B cell (primary cell): ENCODE data around the gene SP6. TPM values are rescaled to one million over a fixed set of nuclear protein-coding genes. Genes with fewer than 3 reads are reported as not detected.

ENCODE experiments used
- ATAC-seq: fragments of 200-7000 bp; cut with Tn5 transposase; one replicate; pipeline ENCODE4 v1.10.0; 2021; ENCODE audit warnings: low read depth, mild to moderate bottlenecking, moderate number of reproducible peaks, moderate library complexity
- CTCF ChIA-PET: fragments of 350-600 bp; sonication (Branson Sonifier 250); formaldehyde crosslinking; loops from one replicate; lab custom pipeline; 2021; ENCODE audit warnings: antibody characterized with exemption, inconsistent platforms; lab: Charles Lee
- POLR2A ChIA-PET: fragments of 350-600 bp; sonication (Branson Sonifier 250); formaldehyde crosslinking; loops from one replicate; lab custom pipeline; 2021; ENCODE audit warnings: antibody characterized with exemption; lab: Charles Lee
- DNase-seq: peaks from one replicate; pipeline ENCODE4 v3.0.0; 2013
- H2AFZ ChIP-seq: 2 replicates; pipeline ENCODE4 v1.6.1; 2012; ENCODE audit warnings: mild to moderate bottlenecking, low read depth, low read length; ENCODE audit not compliant: insufficient read depth, poor library complexity, severe bottlenecking
- H3K27ac ChIP-seq, 2 donors: 1 replicate in 1 of 2; 2 replicates in 1 of 2; pipeline ENCODE4 v1.5.1; 2012 to 2013; ENCODE audit warnings: low read length in 2 of 2, mild to moderate bottlenecking in 2 of 2, moderate library complexity in 1 of 2
- H3K27me3 ChIP-seq, 4 experiments: fragments of 200-600 bp in 1 of 4; sonication (generic) in 1 of 4; replicated peaks in 1 of 4; 1 replicate in 2 of 4; 2 replicates in 2 of 4; pipeline versions ENCODE4 v1.6.1 to v1.7.0; 2013 to 2016; ENCODE audit warnings: low read length in 3 of 4, mild to moderate bottlenecking in 2 of 4, mixed read lengths in 1 of 4, moderate library complexity in 1 of 4; ENCODE audit not compliant: insufficient read depth in 4 of 4, control insufficient read depth in 3 of 4; ENCODE audit errors: control extremely low read depth in 1 of 4
- H3K36me3 ChIP-seq, 2 experiments: replicated peaks in 1 of 2; 1 replicate in 1 of 2; 2 replicates in 1 of 2; pipeline versions ENCODE4 v1.6.1 to v1.7.1; 2013; ENCODE audit warnings: low read length in 1 of 2; ENCODE audit not compliant: insufficient read depth in 2 of 2, control insufficient read depth in 1 of 2; ENCODE audit errors: control extremely low read depth in 1 of 2, extremely low read depth in 1 of 2
- H3K4me1 ChIP-seq, 2 donors: fragments of 200-600 bp in 1 of 2; sonication (generic) in 1 of 2; 1 replicate in 1 of 2; 2 replicates in 1 of 2; pipeline versions ENCODE4 v1.5.1 to v1.6.1; 2013 to 2017; ENCODE audit warnings: low read length in 2 of 2; ENCODE audit not compliant: control insufficient read depth in 2 of 2, insufficient read depth in 2 of 2
- H3K4me2 ChIP-seq: replicated peaks from 2 replicates; pipeline ENCODE3; 2012; ENCODE audit warnings: mild to moderate bottlenecking, low read depth, low read length; ENCODE audit not compliant: poor library complexity, severe bottlenecking
- H3K4me3 ChIP-seq, 5 experiments: fragments of 200-600 bp in 1 of 5; sonication (generic) in 1 of 5; 1 replicate in 3 of 5; 2 replicates in 2 of 5; pipeline versions ENCODE4 v1.5.1 to v1.7.0; 2011 to 2016; ENCODE audit warnings: low read length in 4 of 5, mild to moderate bottlenecking in 4 of 5, low read depth in 2 of 5, control low read depth in 1 of 5, moderate library complexity in 1 of 5; ENCODE audit not compliant: insufficient read depth in 1 of 5; ENCODE audit errors: control extremely low read depth in 1 of 5, extremely low read depth in 1 of 5
- H3K79me2 ChIP-seq: fragments of 200-600 bp; sonication (generic); one replicate; pipeline ENCODE4 v1.6.0; 2016; ENCODE audit warnings: low read length; ENCODE audit not compliant: control insufficient read depth, insufficient read depth
- H3K9ac ChIP-seq: fragments of 200-600 bp; sonication (generic); 2 replicates; pipeline ENCODE4 v1.6.1; 2017; ENCODE audit warnings: mild to moderate bottlenecking, low read length, moderate library complexity
- H3K9me3 ChIP-seq, 3 donors: one replicate each; pipeline versions ENCODE4 v1.6.1 to v1.7.1; 2013; ENCODE audit warnings: low read length in 2 of 3; ENCODE audit not compliant: control insufficient read depth in 2 of 3, insufficient read depth in 1 of 3; ENCODE audit errors: control extremely low read depth in 1 of 3
- H4K20me1 ChIP-seq: 2 replicates; pipeline ENCODE4 v1.6.0; 2012; ENCODE audit warnings: mild to moderate bottlenecking, low read length; ENCODE audit not compliant: insufficient read depth, control insufficient read depth, poor library complexity, severe bottlenecking
- H3K27ac Mint-ChIP-seq: one replicate; pipeline ENCODE4 v1.8.0; 2021; ENCODE audit warnings: mixed read lengths
- H3K27me3 Mint-ChIP-seq: one replicate; pipeline ENCODE4 v1.8.0; 2021; ENCODE audit warnings: mixed read lengths
- H3K4me1 Mint-ChIP-seq: one replicate; pipeline ENCODE4 v1.8.0; 2021; ENCODE audit warnings: mixed read lengths
- H3K4me3 Mint-ChIP-seq: one replicate; pipeline ENCODE4 v1.8.0; 2021; ENCODE audit warnings: mixed read lengths
- H3K9me3 Mint-ChIP-seq: one replicate; pipeline ENCODE4 v1.8.0; 2022; ENCODE audit warnings: mixed read lengths; ENCODE audit not compliant: insufficient read depth
- EZH2 ChIP-seq: IDR thresholded peaks from 2 replicates; pipeline ENCODE4 v1.6.1; 2012; ENCODE audit warnings: borderline replicate concordance, low read depth, mild to moderate bottlenecking, moderate library complexity, low read length; ENCODE audit not compliant: insufficient read depth, poor library complexity, severe bottlenecking
- WGBS: methylation state at CpG from one replicate; pipeline ENCODE4 v1.1.5; 2013; ENCODE audit warnings: missing lambda C conversion rate; ENCODE audit not compliant: insufficient coverage; 5-methylcytosine and 5-hydroxymethylcytosine counted together
- intact Hi-C: fragments of 100-400 bp; cut with micrococcal nuclease; formaldehyde crosslinking; loops from one replicate; pipeline ENCODE4 v1.10.0; 2022
- polyA plus RNA-seq: library from polyadenylated mRNA; depleted of rRNA; stranded (reverse); fragments of >200 nt; gene quantifications from 2 replicates; pipeline ENCODE4 v1.2.3, GENCODE V29; 2012
- total RNA-seq, 2 donors: library from RNA; stranded (reverse); fragments of 120-200 nt in 1 of 2; gene quantifications; 1 replicate in 1 of 2; 2 replicates in 1 of 2; pipeline versions ENCODE4 v1.2.3 to v1.2.4, GENCODE V29; 2013 to 2022
- TF ChIP-seq, protein P1 (sequence below): fragments of 200-600 bp; IDR thresholded peaks from one replicate; pipeline ENCODE4 v1.8.0; 2022; ENCODE audit warnings: antibody characterized with exemption, mild to moderate bottlenecking

Gene SP6
- total and polyA plus RNA-seq, 2 donors (not counting 1 experiment from before 2014, with no cell fraction given), result 0.04 TPM; not detected in 1

- intact Hi-C loops, result no loop called here
- H4K20me1 ChIP-seq, result no peaks in the 10 kb centered on the region
- H3K79me2 ChIP-seq, result no peaks in the 10 kb centered on the region
- no peak overlapping the region for H2AFZ ChIP-seq
- no peak for DNase-seq
- ATAC-seq, result no peak
- H3K4me2 ChIP-seq, result no peak overlapping the region
- H3K27ac ChIP-seq, result no peak overlapping the region
- no peak overlapping the region for H3K27ac Mint-ChIP-seq
- peaks cover 43% of the 10 kb centered on the region for H3K27me3 Mint-ChIP-seq
- no peaks in the 10 kb centered on the region for H3K4me1 ChIP-seq
- no peak overlapping the region for H3K4me3 ChIP-seq
- no peaks in the 10 kb centered on the region for H3K4me1 Mint-ChIP-seq
- no peak overlapping the region for H3K4me3 Mint-ChIP-seq
- CTCF ChIA-PET, result no interaction called here
- H3K27me3 ChIP-seq, result peaks cover 0 to 15% (median 5%) of the 10 kb centered on the region in 4 experiments
- 28% methylated on average over 5 of the region's 7 CpGs for WGBS
- TF ChIP-seq EZH2, result no peak
- TF ChIP-seq, protein P1, sequence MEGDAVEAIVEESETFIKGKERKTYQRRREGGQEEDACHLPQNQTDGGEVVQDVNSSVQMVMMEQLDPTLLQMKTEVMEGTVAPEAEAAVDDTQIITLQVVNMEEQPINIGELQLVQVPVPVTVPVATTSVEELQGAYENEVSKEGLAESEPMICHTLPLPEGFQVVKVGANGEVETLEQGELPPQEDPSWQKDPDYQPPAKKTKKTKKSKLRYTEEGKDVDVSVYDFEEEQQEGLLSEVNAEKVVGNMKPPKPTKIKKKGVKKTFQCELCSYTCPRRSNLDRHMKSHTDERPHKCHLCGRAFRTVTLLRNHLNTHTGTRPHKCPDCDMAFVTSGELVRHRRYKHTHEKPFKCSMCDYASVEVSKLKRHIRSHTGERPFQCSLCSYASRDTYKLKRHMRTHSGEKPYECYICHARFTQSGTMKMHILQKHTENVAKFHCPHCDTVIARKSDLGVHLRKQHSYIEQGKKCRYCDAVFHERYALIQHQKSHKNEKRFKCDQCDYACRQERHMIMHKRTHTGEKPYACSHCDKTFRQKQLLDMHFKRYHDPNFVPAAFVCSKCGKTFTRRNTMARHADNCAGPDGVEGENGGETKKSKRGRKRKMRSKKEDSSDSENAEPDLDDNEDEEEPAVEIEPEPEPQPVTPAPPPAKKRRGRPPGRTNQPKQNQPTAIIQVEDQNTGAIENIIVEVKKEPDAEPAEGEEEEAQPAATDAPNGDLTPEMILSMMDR, result no peak
- no peaks in the 10 kb centered on the region for H3K9me3 Mint-ChIP-seq
- H3K36me3 ChIP-seq, result no peaks in the 10 kb centered on the region
- POLR2A ChIA-PET, result no interaction called here
- no peak overlapping the region for H3K9ac ChIP-seq
- H3K9me3 ChIP-seq, result peaks cover 0 to 2% (median 0%) of the 10 kb centered on the region in 3 donors
Observed at GRCh38 chr17:47864791-47865216, 13.8 kb upstream of the SP6 start.

GRCh38 chr17:47862621-47863440, 11.9 kb upstream of the SP6 start:
- H4K20me1 ChIP-seq, result no peaks in the 10 kb centered on the region
- H3K9me3 ChIP-seq, result peaks cover 0 to 2% (median 0%) of the 10 kb centered on the region in 3 donors
- ATAC-seq, result no peak
- WGBS, result 82% methylated on average over 6 of the region's 7 CpGs
- POLR2A ChIA-PET, result interaction anchor here (0.8 kb wide), 1 partner anchor 731 kb away, joined by 5 read pairs; no protein-coding TSS in a partner anchor
- H2AFZ ChIP-seq, result no peak overlapping the region
- H3K27ac ChIP-seq, result no peak overlapping the region
- H3K27me3 ChIP-seq, result peaks cover 0 to 17% (median 5%) of the 10 kb centered on the region in 4 experiments
- TF ChIP-seq EZH2, result no peak
- TF ChIP-seq, protein P1, result no peak
- no peaks in the 10 kb centered on the region for H3K4me1 ChIP-seq
- H3K9me3 Mint-ChIP-seq, result no peaks in the 10 kb centered on the region
- H3K4me1 Mint-ChIP-seq, result no peaks in the 10 kb centered on the region
- DNase-seq, result no peak
- no peak overlapping the region for H3K4me3 ChIP-seq
- no peak overlapping the region for H3K4me2 ChIP-seq
- H3K27ac Mint-ChIP-seq, result no peak overlapping the region
- no peaks in the 10 kb centered on the region for H3K36me3 ChIP-seq
- CTCF ChIA-PET, result interaction anchor here (0.8 kb wide), 1 partner anchor 108 kb away, joined by 3 read pairs; no protein-coding TSS in a partner anchor
- no peaks in the 10 kb centered on the region for H3K79me2 ChIP-seq
- intact Hi-C loops, result no loop called here
- no peak overlapping the region for H3K9ac ChIP-seq
- H3K4me3 Mint-ChIP-seq, result no peak overlapping the region
- H3K27me3 Mint-ChIP-seq, result peaks cover 44% of the 10 kb centered on the region
